Left lung (tissue), 10 donors: ENCODE data around the gene FOXD2. TPM values are rescaled to one million over a fixed set of nuclear protein-coding genes. Genes with fewer than 3 reads are reported as not detected.

Source experiments
- ATAC-seq: fragments of 200-7000 bp; cut with Tn5 transposase; one replicate; pipeline ENCODE4 v1.9.1; 2020; ENCODE audit warnings: moderate library complexity
- DNase-seq, 4 donors: peaks; one replicate each; pipeline ENCODE4 v3.0.0-alpha.2; 2013 to 2020
- H3K27ac ChIP-seq, 2 donors: fragments of 200-600 bp; sonication (generic) in 1 of 2; one replicate each; pipeline versions ENCODE4 v1.5.0 to v1.8.0; 2020 to 2021
- H3K27me3 ChIP-seq, 2 donors: fragments of 200-600 bp; sonication (generic) in 1 of 2; one replicate each; pipeline versions ENCODE4 v1.5.0 to v1.8.0; 2020 to 2021
- H3K36me3 ChIP-seq, 2 donors: fragments of 200-600 bp; sonication (generic) in 1 of 2; one replicate each; pipeline versions ENCODE4 v1.5.0 to v1.8.0; 2020 to 2021
- H3K4me1 ChIP-seq, 2 donors: fragments of 200-600 bp; one replicate each; pipeline ENCODE4 v1.8.0; 2021
- H3K4me3 ChIP-seq, 2 donors: fragments of 200-600 bp; sonication (generic) in 1 of 2; one replicate each; pipeline versions ENCODE4 v1.5.0 to v1.8.0; 2020 to 2021; ENCODE audit warnings: mild to moderate bottlenecking in 1 of 2
- H3K9me3 ChIP-seq, 2 donors: fragments of 200-600 bp; sonication (generic) in 1 of 2; one replicate each; pipeline versions ENCODE4 v1.5.0 to v1.8.0; 2020 to 2021
- intact Hi-C, 2 donors: fragments of 100-400 bp; cut with DNase I; formaldehyde crosslinking; loops; one replicate each; pipeline versions ENCODE4 v1.11.2 to v1.14.2; 2022
- polyA plus RNA-seq, 6 donors: library from polyadenylated mRNA; unstranded; fragments of 120-200 nt; gene quantifications; one replicate each; pipeline ENCODE4 v1.2.1, GENCODE V29; 2013; ENCODE audit not compliant: insufficient read length in 6 of 6
- total RNA-seq, 2 donors: library from RNA; stranded (reverse); fragmentation: NEBNext Ultra II Directional; extraction: Animal tissue kit (Norgen Biotek cat#: 25700); gene quantifications; one replicate each; pipeline ENCODE4 v1.2.1, GENCODE V29; 2021
- TF ChIP-seq, protein P1 (sequence below), 2 donors: fragments of 200-600 bp; sonication (generic) in 1 of 2; IDR thresholded peaks; one replicate each; pipeline versions ENCODE4 v1.5.0 to v1.8.0; 2021; ENCODE audit warnings: antibody characterized with exemption in 2 of 2
- donor health status: DM: no; HTN: yes; CAD: no.
- donor health status: DM: no; HTN: no; CAD: no.

Gene FOXD2
- total and polyA plus RNA-seq, 8 donors, result 0.29 to 0.46 (median 0.35) TPM

DNA sequence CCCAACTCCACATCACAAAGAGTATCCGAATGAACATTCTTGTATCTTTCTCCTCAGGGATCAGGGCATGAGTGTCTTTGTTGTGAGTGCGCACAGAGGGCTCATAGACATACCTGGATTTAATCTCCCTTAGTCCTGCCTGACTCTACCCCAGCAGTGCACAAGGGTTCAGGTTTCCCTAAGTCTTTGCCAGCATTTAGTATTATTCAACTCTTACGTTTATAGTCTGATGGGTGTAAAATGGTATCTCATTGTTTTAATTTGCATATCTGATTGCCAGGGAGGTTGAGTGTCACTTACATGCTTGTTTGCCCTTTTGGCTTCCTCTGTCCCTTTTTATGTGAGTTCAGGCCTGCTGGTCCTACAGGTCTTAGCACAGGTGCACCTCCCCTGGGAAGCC lies 49.5 kb downstream of the FOXD2 start:
- ATAC-seq (no peak), DNase-seq (no peak)
- Histone ChIP-seq H3K36me3 (no peaks in the 10 kb centered on the region), H3K4me3 (no peak overlapping the region), H3K27me3 (no peaks in the 10 kb centered on the region), H3K27ac (no peak overlapping the region), H3K4me1 (no peaks in the 10 kb centered on the region), H3K9me3 (no peaks in the 10 kb centered on the region)
- TF ChIP-seq, protein P1, sequence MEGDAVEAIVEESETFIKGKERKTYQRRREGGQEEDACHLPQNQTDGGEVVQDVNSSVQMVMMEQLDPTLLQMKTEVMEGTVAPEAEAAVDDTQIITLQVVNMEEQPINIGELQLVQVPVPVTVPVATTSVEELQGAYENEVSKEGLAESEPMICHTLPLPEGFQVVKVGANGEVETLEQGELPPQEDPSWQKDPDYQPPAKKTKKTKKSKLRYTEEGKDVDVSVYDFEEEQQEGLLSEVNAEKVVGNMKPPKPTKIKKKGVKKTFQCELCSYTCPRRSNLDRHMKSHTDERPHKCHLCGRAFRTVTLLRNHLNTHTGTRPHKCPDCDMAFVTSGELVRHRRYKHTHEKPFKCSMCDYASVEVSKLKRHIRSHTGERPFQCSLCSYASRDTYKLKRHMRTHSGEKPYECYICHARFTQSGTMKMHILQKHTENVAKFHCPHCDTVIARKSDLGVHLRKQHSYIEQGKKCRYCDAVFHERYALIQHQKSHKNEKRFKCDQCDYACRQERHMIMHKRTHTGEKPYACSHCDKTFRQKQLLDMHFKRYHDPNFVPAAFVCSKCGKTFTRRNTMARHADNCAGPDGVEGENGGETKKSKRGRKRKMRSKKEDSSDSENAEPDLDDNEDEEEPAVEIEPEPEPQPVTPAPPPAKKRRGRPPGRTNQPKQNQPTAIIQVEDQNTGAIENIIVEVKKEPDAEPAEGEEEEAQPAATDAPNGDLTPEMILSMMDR (IDR thresholded peaks at IDR 0.05), result no peak
- intact Hi-C loops, result no loop called here

DNA sequence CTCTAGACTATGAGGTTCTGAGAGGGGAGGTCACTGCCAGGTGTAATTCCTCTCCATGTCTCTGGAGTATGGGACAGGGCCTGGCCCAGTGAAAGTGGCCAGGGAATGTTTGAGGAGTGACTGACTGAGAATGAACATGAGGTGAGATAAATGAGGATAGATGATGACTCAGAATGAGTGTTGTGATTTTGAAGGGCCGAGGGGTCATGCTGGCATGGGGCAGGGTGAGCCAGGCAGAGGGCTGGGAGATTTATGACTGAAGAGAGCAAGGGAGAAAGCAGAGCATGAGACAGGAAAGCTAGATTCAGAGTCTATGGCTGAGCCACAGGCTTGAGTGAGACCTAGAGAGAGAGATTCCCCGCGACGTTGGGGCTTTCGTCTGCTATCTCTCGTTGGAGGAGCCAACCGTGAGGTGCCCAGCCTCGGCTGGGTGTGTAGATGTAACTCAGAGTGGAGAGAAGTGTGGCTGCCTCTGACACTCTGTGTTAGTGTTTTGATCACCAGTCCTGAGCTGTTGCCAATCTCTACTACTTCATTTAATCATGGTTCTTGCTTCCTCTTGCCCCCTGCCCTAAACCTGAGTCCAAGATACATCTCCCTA lies 50.1 kb downstream of the FOXD2 start:
- ATAC-seq (no peak), DNase-seq (no peak)
- Histone ChIP-seq H3K27me3 (no peaks in the 10 kb centered on the region), H3K27ac (no peak overlapping the region), H3K4me3 (no peak overlapping the region), H3K9me3 (no peaks in the 10 kb centered on the region), H3K4me1 (no peaks in the 10 kb centered on the region), H3K36me3 (no peaks in the 10 kb centered on the region)
- intact Hi-C loops, result no loop called here
- TF ChIP-seq, protein P1 (IDR thresholded peaks at IDR 0.05), result no peak

Other genes with a start within 250 kb of the FOXD2 start
- 10 to 100 TPM; 44.9 to 54.0 TPM for gene PDZK1IP1, start 248.0 kb upstream of the FOXD2 start, total RNA-seq
- gene PDZK1IP1, start 248.0 kb upstream of the FOXD2 start, polyA plus RNA-seq, result 1 to 10 TPM in 5 of 6 donors, under 1 TPM in 1; 0.88 to 1.4 (median 1.1) TPM
- gene TAL1, start 205.8 kb upstream of the FOXD2 start, total RNA-seq, result 1 to 10 TPM; 8.4 to 9.7 TPM
- gene TAL1, start 205.8 kb upstream of the FOXD2 start, polyA plus RNA-seq, result 10 to 100 TPM in 3 of 6 donors, 1 to 10 TPM in 3; 8.6 to 13.3 (median 9.8) TPM
- 1 to 10 TPM; 3.6 to 5.3 TPM for gene STIL, start 123.9 kb upstream of the FOXD2 start, total RNA-seq
- gene STIL, start 123.9 kb upstream of the FOXD2 start, polyA plus RNA-seq, result 10 to 100 TPM in 2 of 6 donors, 1 to 10 TPM in 4; 6.7 to 13.2 (median 9.2) TPM
- 100 to 1,000 TPM; 122 to 128 TPM for gene CMPK1, start 104.3 kb upstream of the FOXD2 start, total RNA-seq
- gene CMPK1, start 104.3 kb upstream of the FOXD2 start, polyA plus RNA-seq, result 100 to 1,000 TPM in 1 of 6 donors, 10 to 100 TPM in 5; 76.2 to 104 (median 91.7) TPM
- gene FOXE3, start 21.8 kb upstream of the FOXD2 start, total RNA-seq, result not detected
- not detected for gene FOXE3, start 21.8 kb upstream of the FOXD2 start, polyA plus RNA-seq